CD4-positive, alpha-beta T cell treated with Interleukin-6 for 4 hours (primary cell): ENCODE data around the gene CENPA.

Experiments used
- DNase-seq: peaks from one replicate; pipeline ENCODE4 v3.0.0-alpha.2; 2020; ENCODE audit warnings: mixed read lengths

CENPA gene

DNA sequence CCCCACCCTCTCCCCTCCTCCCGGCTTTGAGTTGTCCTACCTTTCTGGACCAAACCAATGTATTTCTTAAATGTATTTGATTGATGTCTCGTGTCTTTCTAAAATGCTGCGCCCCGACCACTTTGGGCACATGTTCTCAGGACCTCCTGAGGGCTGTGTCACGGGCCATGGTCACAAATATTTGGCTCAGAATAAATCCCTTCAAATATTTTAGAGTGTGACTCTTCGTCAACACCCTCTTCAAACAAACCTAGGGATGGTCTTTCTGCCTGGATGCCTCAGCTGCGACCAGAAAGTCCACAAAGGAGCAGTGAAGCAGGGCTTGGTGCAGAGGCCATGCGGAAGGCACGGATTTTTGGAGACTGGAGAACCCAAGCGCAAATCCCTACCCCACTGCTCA lies 22.8 kb upstream of the CENPA start:
- no peak for DNase-seq

DNA sequence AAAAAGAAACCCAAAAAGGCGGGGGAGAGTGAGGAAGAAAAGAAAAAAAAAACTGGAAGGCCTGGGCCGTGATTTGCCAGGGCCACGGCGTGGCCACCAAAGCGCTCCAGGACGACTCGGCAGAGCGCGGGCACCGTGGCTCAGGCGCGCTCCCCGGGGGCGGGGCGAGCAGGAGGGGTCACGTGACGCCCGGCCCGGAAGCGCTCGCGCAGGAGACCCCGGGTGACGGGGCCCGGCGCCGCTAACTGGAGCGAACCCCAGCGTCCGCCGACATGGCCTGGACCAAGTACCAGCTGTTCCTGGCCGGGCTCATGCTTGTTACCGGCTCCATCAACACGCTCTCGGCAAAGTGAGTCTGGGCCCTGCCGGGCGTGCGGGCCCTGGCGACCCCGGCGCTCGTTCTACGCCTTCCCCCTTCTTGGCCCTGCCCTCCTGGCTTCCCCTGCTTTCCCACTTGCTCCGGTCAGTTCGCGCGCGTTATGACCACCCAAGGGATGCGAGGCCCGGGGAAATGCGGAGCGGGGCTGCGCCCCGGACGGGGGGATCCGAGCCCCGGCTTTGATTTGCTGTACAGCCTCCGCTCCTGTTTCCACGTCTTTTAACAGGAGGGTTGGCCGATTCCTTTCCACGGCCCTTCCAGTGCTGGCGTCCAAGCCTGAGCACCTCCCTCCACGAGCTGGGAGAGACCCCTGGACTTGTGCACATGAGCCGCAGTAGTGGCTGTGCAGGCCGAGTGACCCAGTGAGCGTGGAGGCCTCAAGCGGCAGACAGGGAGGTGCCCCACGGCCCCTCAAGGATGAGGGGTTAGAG lies 21.6 kb upstream of the CENPA start, which contains the start of gene SLC35F6:
Gene SLC35F6 (plus strand): TSS at position 207 of the 810 bp plus-strand sequence. CDS start 66 bp downstream, at position 273.
- DNase-seq: peak; percentile 88

DNA sequence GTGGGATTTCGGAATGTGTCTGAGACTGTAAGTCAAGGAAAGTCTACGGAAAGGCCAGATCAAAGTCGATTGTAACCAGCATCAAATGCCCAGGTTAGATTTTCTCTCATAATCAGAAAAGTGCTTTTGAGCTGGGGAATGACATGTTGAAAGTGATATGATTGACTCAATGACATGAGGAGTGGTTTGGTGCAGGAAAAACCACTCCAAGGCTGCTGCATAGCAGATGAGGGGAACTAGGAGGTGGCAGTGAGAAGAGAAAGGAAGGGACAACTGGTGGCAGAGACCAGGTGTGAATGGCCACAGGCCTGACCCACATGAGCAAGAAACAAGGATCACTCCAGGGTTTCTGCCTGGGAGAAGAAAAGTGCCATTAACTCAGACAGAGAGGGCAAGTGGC lies 20.9 kb upstream of the CENPA start:
- no peak for DNase-seq

DNA sequence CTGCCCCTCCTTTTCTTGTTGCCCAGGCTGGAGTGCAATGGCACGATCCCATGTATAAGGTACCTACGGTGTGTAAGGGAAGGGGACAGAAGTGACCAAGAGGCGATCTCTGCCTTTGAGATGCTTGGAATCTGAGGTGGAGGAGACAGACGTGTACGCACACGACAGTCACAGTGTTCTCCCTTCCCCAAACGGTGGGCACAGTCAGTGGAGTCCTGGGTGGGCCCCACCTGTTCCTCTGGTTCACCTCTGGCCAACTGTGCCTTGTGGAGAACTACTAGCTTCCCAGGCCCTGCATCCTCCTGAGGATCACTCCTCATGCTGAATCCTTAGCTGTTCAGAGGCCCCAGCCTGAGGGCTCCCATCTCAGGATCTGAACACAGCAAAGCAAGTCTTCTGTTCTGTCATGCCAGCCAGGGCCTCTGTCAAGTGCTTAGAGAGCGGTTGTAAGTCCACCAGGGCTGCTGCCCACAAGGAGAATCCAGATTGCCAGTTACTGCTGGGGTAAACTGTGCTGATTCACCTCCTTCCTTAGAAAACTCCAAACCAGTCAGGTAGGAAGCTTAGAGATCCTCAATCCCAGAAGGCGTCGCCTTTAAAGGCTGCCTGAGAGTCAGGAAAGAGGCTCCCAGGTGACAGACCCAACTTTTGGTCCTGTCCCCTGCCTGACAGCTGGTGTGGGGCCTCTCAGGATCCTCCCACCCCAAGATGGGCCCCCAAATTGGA lies 20.2 kb upstream of the CENPA start:
- no peak for DNase-seq

DNA sequence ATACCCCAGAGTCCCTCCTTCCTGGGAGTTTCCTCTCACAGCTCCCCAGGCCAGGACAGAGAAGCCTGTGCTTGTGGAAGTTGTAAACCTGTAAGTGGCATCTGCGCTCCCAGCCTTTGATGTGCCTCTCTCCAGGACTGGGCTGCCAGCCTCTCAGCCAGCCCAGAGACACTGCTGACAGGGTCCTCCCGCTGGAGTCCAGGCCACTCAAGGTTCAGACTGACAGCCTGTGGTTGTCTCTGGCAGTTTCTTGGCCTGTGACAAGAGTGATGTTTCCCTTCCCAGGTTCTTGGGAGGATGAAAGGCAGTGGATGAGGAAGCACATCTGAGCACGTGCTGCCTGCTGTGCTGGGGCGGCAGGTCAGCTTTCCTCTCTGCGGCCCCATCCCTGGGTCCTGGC lies 18.7 kb upstream of the CENPA start:
- DNase-seq: no peak

DNA sequence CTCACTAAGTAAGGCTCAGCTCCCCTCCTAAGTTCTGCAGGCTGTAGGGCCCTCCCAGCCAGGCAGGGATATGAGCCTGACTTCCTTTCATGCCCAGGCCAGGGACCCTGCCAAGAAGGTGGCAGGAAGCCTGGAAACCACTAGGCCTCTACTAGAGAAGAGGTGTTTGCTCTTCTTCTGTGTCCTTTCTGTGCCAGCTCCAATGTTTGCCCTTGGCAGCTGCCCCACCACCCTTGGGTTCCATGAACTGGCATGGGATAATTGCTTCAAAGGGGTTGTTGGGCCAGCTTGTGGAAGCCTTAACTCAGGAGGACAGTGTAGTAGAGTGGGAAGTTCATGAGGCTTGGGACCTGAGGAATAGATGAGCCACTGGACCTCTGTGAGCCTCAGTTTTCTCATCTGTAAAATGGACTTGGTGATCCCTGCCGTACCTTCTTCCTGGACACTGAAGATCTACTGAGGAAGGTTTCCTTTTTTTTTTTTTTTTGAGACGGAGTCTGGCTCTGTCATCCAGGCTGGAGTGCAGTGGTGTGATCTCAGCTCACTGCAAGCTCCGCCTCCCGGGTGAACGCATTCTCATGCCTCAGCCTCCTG lies 17.9 kb upstream of the CENPA start:
- no peak for DNase-seq

DNA sequence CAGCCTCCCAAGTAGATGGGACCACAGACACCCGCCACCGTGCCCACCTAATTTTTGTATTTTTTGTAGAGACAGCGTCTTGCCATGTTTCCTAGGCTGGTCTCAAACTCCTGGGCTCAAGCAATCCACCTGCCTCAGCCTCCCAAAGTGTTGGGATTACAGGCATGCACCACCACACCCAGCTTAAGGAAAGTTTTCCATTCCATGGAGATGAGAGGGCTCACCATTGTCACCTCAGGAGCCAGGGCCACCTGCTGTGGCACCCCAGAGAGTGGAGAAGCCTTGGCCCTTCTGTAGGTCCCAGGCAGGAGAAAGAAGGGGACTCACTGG lies 17.1 kb upstream of the CENPA start:
- DNase-seq: no peak

DNA sequence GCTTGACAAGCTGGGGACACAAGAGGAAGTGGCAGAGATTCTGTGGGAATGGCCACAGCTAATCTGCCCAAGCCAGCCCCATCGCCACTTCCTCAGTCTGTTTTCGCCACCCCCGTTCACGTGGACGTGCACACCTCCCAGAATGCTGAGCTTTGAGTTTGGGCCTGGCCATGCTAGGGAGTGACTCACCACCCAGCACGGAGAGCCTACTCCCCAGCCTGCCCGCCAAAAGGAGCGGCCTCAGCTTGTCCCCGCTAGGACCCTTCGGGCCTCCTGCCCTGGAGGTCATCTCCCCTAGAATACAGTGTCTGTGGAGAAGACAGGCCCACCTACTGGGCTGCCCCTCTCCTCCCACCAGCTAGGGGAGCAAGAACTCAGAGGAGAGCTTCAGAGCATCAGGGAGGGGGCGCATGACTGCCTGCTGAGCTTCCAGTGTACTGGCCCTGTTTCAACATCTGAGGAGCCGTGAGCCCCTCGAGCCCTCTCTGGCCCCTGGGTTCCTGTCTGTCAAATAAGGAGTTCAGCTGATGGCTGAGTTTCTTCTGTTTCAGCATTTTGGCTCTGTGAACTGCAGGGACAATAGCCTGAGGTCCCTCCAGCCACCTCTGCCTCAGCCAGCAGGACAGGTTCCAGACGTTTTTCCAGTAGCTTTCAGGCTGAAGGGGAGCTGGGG lies 16.6 kb upstream of the CENPA start:
- DNase-seq: peak; percentile 18

DNA sequence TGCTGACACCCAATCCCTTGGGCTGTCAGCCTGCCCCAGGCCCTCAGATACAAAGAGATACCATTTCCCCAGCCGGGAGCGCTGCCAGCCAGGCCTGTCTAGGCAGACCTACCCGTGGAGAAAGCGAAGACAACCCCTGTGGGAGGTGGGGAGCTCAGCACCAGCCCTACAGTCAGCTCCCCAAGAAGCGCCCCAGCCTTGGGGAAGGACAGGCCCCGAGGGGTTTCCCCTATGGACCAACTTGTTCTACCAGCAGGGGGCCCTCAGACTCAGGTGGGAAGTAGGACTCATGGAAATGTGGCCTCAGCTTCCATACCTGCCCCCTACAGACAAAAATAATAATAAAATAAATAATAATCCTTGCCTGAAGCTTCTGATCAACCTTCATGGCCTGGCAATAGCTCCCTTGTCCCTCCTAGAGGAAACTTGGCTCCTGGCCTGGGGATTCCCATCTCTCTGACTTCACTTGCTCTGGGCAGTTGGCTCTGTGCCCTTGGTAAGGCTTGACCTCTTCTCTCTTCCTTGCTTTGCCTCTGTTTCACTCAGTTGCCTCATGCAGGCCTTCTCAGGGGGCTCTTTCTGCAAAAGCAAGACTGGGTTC lies 14.8 kb upstream of the CENPA start:
- DNase-seq: peak; percentile 25

DNA sequence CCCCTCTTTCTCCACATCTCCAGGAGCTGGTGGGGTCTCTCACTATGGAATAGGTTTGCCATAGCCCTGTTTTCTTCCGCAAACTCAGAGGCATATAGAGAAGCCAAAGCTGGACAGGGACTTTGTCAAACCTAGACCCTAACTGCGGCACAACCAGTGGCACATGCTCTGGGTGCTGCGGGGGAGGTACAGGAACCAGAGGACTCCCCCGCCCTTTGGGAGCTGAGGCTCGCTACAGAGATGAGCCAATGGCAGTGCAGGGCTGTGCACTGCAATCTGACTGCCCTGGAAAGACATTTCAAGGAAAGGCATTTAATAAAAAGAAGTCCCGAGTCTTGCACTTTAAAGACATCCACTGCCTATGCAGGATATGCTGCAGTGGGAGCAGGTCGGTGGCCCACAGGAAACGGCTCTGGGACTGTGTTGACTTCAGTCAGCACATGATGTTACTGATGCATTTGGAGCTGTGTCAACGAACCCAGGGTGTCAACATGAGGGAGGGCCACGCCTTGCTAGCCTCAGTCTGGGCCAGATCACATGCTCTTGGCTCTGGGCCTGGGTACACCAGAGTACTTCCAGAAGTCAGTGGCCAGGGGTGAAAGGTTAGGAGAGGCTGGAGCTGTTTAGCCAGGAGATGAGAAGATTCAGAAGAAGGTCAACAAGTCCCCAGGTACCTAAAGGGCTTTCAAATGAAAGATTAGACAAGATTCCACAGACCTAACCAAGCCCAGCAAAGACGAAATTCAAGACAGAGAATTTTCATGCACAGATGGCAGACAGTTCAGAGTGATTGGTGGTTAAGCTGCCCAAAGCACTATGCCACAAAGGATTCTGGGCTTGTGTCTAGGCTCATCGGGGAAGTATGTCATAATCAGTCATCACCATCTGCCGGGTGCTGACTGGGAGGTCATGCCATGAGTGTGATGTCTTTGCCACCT lies 13.5 kb upstream of the CENPA start:
- DNase-seq: peak; percentile 49

DNA sequence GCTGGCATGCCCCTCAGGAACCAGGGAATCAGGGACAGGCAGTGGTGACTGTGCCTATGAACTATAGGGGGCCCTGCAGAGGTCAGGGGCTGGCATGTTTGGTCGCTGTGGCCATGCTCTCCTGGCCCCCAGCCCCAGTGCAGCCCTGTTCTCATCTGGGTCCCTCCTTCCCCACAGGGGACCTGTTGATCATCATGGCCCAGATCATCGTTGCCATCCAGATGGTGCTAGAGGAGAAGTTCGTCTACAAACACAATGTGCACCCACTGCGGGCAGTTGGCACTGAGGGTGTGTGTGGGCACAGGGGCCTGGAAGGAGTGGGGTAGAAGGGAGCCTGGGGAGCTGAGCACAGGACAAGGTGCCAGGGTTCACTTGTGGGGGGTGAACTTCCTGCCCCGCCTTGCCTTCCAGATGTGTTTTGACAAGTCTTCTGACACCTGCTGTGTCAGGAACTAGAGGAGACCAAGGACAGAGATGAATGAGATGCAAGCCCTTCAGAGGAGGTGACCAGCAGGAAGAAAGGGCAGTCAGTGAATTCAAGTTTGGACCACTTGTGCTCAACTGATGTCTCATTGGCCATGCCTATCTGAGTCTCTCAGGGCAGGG lies 9.6 kb upstream of the CENPA start:
- DNase-seq: no peak

DNA sequence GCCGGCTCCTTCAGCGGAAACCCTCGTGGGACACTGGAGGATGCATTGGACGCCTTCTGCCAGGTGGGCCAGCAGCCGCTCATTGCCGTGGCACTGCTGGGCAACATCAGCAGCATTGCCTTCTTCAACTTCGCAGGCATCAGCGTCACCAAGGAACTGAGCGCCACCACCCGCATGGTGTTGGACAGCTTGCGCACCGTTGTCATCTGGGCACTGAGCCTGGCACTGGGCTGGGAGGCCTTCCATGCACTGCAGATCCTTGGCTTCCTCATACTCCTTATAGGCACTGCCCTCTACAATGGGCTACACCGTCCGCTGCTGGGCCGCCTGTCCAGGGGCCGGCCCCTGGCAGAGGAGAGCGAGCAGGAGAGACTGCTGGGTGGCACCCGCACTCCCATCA lies 7.8 kb upstream of the CENPA start:
- no peak for DNase-seq

DNA sequence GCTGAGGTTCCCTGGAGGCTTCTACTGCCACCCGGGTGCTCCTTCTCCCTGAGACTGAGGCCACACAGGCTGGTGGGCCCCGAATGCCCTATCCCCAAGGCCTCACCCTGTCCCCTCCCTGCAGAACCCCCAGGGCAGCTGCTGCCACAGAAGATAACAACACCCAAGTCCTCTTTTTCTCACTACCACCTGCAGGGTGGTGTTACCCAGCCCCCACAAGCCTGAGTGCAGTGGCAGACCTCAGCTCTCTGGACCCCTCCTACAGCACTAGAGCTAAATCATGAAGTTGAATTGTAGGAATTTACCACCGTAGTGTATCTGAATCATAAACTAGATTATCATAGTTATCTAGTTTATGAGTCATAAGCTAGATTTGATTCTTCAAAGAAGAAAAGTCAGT lies 7.3 kb upstream of the CENPA start:
- DNase-seq: no peak

DNA sequence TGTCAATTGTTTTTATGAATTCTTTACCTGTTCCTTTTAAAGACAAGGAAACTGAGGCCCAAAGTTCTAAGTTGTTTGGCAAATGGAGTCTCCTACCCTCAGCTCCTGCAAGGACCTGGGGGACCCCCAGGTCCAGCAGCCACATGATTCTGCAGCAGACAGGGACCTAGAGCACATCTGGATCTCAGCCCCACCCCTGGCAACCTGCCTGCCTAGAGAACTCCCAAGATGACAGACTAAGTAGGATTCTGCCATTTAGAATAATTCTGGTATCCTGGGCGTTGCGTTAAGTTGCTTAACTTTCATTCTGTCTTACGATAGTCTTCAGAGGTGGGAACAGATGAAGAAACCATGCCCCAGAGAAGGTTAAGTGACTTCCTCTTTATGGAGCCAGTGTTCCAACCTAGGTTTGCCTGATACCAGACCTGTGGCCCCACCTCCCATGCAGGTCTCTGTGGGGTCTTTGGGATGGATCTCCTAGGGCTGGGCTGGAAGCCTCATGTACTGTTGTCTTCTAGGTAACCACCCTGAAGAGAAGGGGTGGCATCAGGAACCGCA lies 5.6 kb upstream of the CENPA start:
- no peak for DNase-seq

DNA sequence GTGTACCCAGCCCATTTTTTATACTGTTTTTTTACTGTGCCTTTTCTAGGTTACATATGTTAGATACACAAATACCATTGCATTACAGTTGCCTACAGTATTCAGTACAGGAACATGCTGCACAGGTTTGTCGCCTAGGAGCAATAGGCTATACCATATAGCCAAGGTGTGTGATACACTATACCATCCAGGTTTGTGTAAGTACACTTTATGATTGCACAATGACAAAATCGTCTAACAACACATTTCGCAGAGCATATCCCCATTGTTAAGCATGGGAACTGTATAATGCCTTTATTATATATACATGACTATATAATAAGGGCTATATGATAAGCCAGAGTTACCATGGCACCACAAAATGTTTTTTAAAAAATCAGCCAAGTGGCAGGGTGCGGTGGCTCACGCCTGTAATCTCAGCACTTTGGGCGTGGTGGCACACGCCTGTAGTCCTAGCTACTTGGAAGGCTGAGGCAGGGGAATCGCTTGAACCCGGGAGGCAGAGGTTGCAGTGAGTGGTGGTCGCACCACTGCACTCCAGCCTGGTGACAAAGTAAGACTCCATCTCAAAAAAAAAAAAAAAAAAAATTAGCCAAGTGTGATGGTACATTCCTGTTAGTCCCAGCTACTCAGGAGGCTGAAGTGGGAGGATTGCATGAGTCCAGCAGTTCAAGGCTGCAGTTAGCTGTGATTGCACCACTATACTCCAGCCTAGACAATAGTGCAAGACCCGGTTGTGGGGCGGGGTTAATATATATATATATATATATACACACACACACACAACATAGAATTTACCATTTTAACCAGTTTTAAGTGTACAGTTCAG lies 2.8 kb upstream of the CENPA start:
- no peak for DNase-seq

DNA sequence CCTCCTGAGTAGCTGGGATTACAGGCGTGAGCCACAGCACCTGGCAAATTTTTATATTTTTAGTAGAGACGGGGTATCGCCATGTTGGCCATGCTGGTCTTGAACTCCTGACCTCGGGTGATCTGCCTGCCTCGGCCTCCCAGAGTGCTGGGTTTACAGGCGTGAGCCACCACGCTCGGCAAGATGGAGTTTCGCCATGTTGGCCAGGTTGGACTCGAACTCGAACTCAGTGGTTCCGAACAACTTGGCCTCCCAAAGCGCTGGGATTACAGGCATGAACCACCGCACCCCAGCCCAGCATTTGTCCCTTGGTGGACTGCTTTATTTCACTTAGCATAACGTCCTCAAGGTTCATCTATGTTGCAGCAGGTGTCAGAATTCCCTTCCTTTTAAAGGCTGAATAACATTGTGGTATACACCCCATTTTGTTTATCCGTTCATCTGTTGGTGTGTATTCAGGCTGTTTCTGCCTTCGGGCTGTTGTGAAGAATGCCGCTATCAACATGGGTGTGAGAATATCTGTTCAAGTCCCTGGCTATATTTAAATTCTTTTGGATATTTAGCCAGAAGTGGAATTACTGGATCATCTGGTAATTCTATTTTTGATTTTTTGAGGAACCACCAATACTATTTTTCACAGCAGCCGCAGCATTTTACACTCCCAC lies 1.2 kb upstream of the CENPA start:
- no peak for DNase-seq

DNA sequence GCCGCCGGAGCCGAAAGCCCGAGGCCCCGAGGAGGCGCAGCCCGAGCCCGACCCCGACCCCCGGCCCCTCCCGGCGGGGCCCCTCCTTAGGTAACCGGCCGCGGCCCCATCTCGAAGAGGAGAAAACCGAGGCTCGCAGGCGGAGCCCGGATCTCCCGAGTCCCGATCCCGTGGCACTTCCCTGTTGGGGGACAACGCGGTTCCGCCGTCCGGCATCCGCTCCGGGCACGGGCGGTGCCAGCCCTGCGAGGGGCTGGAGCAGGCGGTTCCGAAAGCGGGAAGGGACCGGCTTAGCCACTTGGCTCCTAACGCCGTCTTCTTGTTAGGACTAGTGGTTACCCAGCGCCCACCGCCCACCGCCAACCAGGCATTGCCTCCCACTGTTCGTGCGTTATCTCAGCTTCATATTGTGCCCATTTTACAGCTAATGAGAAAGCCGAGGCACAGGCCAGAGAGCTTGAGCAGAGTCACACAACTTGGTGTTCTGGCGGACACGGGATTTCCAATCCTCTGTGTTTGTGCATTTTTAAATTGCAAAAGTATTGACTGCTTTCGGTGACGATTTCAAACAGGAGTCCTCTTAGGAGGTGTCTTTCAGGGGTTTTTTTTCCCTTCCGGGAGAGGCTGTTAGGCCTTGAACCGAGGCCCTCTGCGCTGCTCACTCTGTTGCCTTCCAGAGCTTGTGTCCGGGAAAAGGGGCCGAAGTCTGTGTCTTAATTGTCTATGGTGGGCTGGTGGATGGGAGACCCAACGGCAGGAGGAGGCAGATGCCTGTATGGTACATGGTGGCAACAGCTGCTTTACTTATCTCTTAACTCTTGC lies 562 bp downstream of the CENPA start:
- DNase-seq: no peak

DNA sequence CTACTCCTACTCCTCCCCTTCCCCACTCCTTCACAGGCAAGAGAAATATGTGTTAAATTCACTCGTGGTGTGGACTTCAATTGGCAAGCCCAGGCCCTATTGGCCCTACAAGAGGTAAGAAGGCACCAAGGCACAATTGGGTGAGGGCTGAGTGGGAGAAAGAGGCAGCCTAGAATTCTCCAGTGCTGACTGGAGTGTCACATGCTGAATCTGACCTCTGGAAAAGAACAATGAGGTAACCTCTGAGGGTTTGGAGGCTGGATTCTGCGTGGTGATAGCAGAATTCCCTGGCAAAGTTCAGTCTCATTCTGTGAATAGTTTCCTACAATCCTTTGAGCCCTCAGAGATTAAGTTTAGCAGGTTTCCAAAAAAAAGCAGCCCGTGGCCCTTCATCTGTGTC lies 6.9 kb downstream of the CENPA start:
- DNase-seq: no peak

DNA sequence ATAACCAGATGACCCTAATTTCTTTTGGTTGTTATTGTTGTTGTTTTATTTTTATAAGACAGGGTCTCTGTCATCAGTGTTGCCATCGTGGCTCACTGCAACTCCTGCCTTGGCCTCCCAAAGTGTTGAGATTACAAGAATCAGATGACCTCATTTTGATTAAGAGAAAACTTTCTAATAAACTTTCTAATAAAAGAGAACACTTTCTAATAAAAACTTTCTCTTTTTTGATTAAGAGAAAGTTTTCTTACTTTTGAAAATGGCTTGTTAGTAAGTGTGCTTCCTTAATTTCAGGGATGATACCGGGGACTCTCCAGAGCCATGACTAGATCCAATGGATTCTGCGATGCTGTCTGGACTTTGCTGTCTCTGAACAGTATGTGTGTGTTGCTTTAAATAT lies 7.7 kb downstream of the CENPA start:
- no peak for DNase-seq
